ENCODE data around the gene TBRG1.

DNA sequence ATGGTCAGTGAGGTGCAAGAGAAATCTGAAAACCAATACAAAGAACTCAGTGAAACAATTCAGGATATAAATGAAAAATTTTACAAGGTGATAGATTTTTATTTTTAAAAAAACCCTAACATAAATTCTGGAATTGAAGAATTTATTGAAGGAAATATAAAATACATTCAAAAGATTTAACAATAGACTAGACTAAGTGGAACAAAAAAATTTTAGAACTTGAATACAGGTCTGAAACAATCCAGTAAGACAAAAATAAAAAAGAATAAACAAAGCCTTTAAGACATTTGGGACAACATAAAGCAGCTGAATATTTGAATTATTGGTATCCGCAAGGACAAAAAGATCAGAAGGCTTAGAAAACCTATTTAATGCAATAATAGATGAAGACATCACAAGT, 59.8 kb downstream of the TBRG1 start:
- TF ChIP-seq, protein P1, sequence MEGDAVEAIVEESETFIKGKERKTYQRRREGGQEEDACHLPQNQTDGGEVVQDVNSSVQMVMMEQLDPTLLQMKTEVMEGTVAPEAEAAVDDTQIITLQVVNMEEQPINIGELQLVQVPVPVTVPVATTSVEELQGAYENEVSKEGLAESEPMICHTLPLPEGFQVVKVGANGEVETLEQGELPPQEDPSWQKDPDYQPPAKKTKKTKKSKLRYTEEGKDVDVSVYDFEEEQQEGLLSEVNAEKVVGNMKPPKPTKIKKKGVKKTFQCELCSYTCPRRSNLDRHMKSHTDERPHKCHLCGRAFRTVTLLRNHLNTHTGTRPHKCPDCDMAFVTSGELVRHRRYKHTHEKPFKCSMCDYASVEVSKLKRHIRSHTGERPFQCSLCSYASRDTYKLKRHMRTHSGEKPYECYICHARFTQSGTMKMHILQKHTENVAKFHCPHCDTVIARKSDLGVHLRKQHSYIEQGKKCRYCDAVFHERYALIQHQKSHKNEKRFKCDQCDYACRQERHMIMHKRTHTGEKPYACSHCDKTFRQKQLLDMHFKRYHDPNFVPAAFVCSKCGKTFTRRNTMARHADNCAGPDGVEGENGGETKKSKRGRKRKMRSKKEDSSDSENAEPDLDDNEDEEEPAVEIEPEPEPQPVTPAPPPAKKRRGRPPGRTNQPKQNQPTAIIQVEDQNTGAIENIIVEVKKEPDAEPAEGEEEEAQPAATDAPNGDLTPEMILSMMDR (conservative IDR thresholded peaks at IDR 0.05; ENCODE audit: low read depth, low read length), result no peak
- TF ChIP-seq EZH2phosphoT487 (IDR thresholded peaks at IDR 0.05; ENCODE audit: borderline replicate concordance, low read length), result no peak
- no peak for TF ChIP-seq EZH2 (IDR thresholded peaks at IDR 0.05; ENCODE audit: low read length, unreplicated experiment)
